Keratinocyte (primary cell): ENCODE measurements around the gene SLC25A21.

ENCODE experiments used
- EZH2 ChIP-seq: IDR thresholded peaks from one replicate; pipeline ENCODE4 v1.6.1; 2012; ENCODE audit warnings: inconsistent platforms, mild to moderate bottlenecking, low read length, moderate library complexity
- TF ChIP-seq, protein P1 (sequence below), 3 experiments: IDR thresholded peaks in 1 of 3; conservative IDR thresholded peaks in 1 of 3; optimal IDR thresholded peaks in 1 of 3; 2 replicates in 2 of 3; 3 replicates in 1 of 3; pipeline versions ENCODE3 to v1.5.1; 2011; ENCODE audit warnings: low read length in 3 of 3, mild to moderate bottlenecking in 3 of 3, moderate library complexity in 2 of 3, control low read depth in 1 of 3, inconsistent platforms in 1 of 3; ENCODE audit not compliant: insufficient read depth in 2 of 3; ENCODE audit errors: extremely low read depth in 1 of 3

DNA sequence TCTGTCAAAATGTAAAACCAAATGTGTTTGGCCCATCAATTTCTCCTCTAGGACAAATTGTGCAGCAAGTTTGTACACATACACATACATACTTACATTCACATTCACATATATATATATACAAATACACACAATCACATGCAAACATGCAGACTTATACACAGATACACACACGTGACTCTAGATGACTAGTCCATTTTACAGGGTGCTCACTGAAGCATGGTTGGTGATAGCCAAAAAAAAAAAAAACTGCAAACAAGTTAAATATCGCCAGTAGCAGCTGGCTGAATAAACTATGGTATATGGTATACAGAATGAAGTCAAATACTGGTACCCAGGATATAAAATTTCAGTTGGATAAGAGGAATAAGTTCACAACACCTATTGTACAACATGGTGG lies 77.9 kb downstream of the SLC25A21 start:
- TF ChIP-seq, protein P1, sequence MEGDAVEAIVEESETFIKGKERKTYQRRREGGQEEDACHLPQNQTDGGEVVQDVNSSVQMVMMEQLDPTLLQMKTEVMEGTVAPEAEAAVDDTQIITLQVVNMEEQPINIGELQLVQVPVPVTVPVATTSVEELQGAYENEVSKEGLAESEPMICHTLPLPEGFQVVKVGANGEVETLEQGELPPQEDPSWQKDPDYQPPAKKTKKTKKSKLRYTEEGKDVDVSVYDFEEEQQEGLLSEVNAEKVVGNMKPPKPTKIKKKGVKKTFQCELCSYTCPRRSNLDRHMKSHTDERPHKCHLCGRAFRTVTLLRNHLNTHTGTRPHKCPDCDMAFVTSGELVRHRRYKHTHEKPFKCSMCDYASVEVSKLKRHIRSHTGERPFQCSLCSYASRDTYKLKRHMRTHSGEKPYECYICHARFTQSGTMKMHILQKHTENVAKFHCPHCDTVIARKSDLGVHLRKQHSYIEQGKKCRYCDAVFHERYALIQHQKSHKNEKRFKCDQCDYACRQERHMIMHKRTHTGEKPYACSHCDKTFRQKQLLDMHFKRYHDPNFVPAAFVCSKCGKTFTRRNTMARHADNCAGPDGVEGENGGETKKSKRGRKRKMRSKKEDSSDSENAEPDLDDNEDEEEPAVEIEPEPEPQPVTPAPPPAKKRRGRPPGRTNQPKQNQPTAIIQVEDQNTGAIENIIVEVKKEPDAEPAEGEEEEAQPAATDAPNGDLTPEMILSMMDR (optimal IDR thresholded peaks at IDR 0.05 in 1 of 3, IDR thresholded peaks at IDR 0.05 in 1 of 3, conservative IDR thresholded peaks at IDR 0.05 in 1 of 3; ENCODE audit: extremely low read depth in 1 of 3, insufficient read depth in 2 of 3, low read length in 3 of 3), result no peak
- TF ChIP-seq EZH2, result no peak
